ENCODE data around the gene SH3RF3.
"Not testable (repeated sequence)": the region's sequence is repeated elsewhere in the genome, so short reads cannot be mapped to it uniquely, and the experiment has no call there.

The SH3RF3 gene

GRCh38 chr2:109214651-109215371 lies 85.8 kb downstream of the SH3RF3 start:
- DNase-seq = no peak

- DNase-seq = no peak
Observed at GRCh38 chr2:109215866-109216265, 86.9 kb downstream of the SH3RF3 start.

DNA sequence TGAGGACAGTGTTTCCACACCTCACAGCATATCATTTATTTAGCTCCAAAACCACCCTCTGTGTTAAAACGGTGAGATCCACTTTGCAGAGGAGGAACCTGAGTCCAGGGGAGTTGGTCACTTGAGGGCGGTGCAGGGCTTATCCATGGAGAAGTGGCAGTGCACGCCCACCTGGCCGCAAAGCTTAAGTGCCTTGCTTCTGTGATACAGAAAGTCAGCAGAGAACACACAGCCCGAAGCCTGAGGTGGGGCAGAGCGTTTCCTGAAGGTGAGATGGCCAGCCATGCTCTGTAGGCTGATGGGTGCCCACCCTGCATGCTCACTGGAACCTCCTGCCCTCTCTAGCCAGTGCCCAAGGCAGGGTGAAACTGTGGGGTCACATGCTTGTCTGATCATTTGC lies 87.3 kb downstream of the SH3RF3 start:
- DNase-seq = no peak

DNA sequence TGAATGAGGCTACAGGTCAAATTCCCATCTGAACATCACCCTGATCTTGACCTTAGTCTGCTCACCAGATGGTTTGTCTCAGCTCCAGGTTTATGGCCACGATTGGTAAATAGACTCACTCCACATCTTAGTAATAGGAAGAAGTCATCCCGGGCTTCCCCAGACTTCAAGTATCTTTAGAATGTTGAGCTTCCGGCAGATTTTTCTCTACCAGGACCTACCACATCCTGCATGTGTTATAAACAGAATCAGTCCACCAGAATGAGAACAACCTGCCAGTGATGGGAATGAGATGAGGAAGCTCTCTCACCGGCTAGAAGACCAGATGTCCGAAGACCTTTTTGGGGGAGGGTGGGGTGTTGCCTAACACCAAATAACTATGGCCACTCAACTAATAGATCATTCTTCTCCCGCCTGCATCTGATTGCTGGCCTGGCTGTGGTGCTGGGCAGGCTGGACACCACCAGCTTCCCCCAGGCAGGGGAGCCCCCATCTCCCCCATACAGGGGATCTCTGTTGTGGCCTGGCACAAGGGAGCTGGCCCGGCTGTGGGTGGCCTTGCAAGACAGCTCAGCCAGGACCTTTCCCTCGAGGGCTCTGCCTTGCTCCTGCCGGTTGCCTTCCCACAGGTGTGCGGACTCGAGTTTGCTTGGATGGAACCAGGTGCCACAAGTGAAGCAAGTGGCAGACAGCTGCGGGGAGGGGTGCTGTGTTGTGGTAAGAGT lies 88.5 kb downstream of the SH3RF3 start:
- DNase-seq = no peak

DNA sequence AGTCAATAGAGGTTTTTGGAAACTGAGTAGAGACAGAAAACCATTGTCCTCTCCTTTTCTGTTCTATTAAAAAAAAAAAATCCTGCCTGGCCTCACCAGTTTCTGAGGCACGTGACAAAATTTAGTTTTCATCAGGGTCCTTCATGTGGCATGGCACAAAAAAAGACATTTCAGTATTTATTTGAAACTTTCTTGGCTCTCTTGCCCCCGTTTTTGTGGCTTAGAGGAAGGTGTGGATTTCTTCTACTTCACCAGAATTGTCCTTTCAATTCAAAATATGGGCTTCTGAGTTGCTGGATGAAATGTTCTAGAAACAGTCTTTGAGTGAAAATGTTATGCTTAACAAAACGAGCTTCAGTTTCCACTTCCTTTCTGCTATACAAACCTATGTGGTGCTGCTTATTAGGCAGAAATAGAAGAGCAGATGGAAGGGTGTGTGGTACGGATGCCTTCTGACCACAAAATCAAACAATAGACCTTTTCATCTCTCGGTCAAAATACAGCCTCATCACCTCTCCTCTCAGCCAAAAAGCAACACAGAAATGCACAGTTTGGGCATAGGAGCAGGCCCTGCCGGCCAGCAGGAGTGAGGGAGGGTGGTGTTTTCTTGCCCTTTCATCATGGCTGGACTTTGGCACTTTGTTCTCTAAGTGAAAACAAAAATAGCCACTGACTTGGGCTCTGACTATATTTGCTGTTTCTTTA lies 89.2 kb downstream of the SH3RF3 start:
- DNase-seq = peak in 2 of 56 donors; percentile 16 to 20

DNA sequence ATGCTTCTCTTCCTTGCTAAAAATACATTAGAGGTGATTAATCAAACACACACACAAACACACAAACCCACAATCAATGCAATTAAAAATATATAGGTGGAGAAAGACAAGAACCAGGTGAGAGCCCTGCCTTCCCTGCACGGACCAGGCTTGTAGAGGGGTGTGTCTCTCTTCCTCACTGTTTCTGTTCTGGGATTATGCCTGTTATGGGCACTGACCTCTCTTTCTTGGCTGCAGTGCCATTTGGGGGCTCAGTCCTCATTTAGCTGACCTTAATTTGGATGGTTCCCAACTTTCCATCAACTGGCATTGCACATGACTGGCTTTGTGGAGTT lies 89.8 kb downstream of the SH3RF3 start:
- no peak for DNase-seq

DNA sequence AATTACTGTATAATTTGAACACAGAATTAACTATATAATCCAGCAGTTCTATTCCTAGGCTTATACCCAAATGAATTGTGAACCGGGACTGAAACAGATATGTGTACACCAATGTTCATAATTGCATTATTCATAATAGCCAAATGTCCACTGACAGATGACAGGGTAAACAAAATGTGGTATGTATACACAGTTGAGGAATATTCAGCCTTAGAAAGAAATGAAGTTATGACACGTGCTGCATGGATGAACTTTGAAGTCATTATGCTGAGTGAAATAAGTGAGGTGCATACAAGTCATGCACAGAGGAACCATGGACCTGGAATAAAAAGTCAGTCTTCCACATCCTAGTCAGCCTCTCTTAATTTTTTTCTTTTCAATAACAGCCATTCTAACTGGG lies 91.9 kb downstream of the SH3RF3 start:
- DNase-seq = no peak

DNA sequence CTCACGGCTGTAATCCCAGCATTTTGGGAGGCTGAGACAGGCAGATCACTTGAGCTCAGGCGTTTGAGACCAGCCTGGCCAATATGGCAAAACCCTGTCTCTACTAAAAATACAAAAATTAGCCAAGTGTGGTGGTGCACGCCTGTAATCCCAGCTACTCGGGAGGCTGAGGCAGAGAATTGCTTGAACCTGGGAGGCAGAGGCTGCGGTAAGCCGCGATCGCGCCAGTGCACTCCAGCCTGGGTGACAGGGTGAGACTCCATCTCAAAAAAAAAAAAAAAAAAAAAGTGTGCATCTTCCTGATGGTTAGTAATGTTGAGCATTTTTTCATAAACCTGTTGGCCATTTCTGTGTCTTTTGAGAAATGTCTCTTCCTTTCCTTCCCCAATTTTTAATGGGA lies 92.3 kb downstream of the SH3RF3 start:
- DNase-seq = not testable (repeated sequence)

DNA sequence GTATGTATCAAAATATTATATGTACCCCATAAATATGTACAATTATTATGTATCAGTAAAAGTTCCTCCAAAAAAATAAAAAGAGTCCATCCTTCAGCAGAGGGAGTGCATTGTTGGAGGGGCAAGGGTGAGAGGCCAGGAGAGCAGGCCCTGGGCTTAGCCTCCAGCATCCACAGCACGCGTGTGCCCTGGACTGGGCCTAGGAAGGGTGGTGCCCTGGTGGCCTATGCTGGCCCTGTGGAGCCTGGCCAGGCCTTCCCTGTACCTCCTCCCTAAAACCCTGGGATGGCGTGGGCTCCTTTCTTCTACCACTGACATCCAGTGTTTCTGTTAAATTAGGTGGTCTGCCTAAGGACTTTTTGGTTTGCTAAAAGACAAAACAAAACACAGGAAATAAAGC lies 93.4 kb downstream of the SH3RF3 start:
- no peak for DNase-seq

DNA sequence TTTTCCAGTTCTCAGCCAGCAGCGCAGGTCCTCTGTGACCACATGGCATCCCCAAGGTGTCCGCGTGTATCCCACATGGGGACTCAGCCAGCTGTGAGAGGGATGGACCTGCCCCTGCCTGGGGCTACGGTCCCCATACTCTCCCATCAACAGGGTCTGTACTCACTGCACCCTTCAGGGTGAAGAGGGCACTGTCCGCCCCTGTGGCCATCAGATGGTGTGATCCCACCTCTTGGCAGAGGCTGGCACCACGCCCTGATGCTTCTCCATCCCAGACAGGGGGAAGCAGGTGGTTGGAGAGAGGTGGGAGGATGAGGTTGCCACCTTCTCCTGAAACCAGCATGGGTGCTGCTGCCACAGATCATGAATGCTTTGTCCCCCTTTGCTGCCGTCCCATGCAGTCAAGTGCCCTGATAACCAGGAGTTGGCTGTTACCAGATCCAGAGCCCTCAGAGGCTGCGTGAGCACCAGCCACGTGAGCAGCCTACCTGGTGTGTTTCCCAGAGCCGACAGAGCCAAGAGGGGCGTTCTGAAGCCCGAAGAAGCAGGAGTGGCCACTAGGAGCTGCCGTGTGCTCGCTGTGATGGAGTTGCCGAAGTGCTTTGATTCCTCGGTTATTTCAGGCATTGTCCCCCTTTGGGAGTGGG lies 93.9 kb downstream of the SH3RF3 start:
- DNase-seq = no peak

DNA sequence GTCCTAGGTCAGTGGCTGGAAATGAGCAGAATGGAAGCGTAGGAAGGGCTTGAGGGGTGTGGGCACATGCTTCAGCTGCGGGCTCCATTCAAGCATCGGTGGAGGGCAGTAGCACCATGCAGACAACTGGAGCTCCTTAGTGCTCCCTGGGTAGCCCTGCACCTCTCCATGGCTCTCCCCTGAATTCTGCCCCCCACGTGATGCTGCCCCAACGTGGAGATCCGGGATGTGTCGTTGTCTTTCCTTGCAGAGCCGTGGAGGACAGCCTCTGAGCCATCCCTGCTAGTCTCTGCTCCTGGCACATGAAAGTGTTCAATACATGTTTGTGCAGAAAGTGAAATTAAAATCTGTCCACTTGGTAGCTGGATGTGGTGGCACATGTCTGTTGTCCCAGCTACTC lies 94.5 kb downstream of the SH3RF3 start:
- DNase-seq = no peak

GRCh38 chr2:109224341-109224740 lies 95.3 kb downstream of the SH3RF3 start:
- DNase-seq = not testable (repeated sequence)

DNA sequence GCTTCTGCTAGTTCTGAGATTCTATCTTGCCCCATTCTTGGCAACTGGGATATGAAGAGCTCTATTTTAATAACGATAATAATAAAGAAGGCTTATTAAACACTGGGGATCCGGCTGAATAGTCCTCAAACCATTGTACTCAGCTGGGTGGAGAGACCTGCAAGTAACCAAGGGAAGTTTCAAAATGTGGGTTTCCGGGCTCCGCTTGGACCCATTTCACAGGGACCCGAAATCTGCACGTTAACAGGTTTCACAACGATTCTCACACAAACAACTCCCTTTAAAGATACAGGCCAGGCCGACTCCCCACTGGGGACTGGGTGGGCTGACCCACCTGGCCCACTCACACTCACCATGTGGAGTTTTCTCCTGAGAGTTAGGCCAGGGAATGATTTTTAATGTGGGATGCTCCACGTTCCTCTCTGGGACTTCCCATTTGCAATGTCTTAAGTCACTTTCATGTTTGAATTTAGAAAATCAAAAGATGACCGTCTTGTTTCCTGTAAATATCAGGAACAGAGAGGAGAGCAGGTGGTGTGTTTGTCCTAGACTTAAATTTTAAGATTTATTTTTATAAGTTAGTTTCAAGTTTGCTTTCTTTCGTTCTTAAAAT lies 96.3 kb downstream of the SH3RF3 start:
- no peak for DNase-seq

DNA sequence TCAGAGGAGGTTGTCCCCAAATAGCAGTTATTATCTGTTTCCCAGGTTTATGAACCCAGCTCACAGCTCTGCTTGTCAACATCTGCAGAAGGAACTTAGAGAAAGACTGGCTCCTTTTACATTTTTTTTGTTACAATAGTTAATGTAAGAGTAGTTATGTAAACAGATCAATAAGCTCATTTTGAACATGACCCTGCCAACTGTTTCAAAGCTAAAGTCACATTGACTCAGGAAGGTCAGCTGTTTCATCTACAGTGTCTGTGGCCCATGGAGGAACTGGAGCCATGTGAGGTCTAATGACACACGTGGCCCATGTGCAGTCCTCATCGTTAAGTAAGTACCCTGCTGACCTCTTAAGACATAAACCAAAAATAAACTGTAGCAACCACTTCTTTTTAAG lies 97.1 kb downstream of the SH3RF3 start:
- DNase-seq = no peak

- no peak for DNase-seq
Observed at GRCh38 chr2:109226622-109227021, 97.6 kb downstream of the SH3RF3 start.

DNA sequence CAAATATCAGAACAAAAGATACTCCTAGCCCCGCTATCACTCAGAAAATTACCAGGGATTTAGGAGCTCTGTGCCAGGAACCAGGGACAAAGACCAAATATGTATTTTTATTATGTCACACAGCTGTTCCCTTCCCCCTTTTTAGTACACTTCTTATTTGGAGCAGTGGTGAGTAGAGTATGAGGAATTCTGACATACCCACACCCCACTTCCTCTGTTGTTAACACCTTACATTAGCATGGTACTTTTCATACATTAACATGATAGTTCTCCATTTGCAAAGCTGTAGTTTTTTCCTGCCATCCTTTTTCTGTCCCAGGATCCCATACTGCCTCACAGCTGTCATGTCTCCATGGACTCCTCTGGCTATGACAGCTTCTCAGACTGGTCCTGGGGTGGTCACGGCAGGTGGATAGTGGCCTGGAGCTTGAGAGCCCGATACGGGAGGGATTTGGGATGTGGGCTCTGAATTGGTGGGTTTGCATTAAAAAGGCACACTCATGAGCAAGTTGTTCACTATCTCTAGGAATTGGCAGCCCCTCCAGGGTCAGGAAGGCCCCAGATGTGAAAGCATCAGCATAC lies 100.2 kb downstream of the SH3RF3 start:
- DNase-seq = no peak

DNA sequence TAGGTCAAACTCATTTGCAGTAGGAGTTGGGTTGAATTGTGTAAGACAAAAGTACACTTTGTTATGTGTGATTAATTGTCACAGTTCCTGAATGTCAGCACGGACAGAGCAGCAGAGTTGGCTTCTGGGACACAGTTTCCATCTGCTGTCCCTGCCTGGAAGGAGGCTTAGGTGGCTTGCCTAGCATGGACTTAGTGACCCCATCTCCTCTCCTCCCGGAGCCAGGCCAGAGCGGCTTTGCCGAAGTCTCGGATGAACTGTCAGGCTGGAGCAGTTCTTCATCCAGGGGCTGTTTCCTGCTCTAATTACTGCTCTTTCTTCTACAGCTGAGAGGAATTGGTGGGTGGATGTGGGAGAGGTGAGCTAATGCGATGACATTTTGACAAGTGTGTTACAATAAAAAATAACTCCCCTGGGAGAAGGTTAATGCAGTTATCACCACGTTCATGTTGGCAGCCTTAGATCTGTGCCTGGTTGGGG lies 102.0 kb downstream of the SH3RF3 start:
- DNase-seq = peak in 6 of 56 donors; percentile 23 to 42 (median 30)

GRCh38 chr2:109231428-109231827 lies 102.4 kb downstream of the SH3RF3 start:
- DNase-seq = no peak

GRCh38 chr2:109231996-109232705 lies 103.1 kb downstream of the SH3RF3 start:
- no peak for DNase-seq

DNA sequence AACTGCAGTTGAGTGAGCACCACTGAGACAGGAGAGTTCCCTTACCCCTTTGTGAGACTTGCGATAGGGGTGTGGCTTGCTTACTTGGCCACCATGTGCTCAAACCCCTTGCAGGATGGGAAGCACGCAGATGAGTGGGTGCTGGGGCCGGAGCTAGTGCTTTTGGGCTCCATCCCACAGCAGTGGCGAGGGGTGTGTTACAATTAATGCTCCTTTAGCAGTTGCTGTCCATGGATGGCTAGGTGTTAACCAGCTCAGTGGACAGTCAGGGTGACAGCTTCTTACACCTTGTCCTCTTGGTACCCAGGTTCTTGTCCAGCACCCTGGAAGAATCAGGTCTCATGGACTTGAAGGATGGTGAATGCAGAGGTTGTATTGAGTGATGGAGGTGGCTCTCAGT lies 103.9 kb downstream of the SH3RF3 start:
- no peak for DNase-seq
